ENCODE data around the gene FTSJ1.

GRCh38 chrX:48458711-48459110 lies 17.3 kb upstream of the FTSJ1 start:
- TF ChIP-seq, protein P1, sequence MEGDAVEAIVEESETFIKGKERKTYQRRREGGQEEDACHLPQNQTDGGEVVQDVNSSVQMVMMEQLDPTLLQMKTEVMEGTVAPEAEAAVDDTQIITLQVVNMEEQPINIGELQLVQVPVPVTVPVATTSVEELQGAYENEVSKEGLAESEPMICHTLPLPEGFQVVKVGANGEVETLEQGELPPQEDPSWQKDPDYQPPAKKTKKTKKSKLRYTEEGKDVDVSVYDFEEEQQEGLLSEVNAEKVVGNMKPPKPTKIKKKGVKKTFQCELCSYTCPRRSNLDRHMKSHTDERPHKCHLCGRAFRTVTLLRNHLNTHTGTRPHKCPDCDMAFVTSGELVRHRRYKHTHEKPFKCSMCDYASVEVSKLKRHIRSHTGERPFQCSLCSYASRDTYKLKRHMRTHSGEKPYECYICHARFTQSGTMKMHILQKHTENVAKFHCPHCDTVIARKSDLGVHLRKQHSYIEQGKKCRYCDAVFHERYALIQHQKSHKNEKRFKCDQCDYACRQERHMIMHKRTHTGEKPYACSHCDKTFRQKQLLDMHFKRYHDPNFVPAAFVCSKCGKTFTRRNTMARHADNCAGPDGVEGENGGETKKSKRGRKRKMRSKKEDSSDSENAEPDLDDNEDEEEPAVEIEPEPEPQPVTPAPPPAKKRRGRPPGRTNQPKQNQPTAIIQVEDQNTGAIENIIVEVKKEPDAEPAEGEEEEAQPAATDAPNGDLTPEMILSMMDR (IDR thresholded peaks at IDR 0.05; ENCODE audit: borderline replicate concordance, extremely low read depth, low read length, poor library complexity, severe bottlenecking) = no peak
- no peak for TF ChIP-seq EZH2 (IDR thresholded peaks at IDR 0.05; ENCODE audit: borderline replicate concordance, low read depth, low read length, severe bottlenecking)

Data from DND-41 (cell line).